DOHH2 (cell line): Measurements from ENCODE around the gene RAB29.

ENCODE experiments used
- EZH2phosphoT487 ChIP-seq: fragments of 200-600 bp; sonication (generic); IDR thresholded peaks from 2 replicates; pipeline ENCODE4 v1.6.1; 2017; ENCODE audit warnings: borderline replicate concordance, mild to moderate bottlenecking, antibody characterized with exemption, low read length, moderate library complexity, mixed read lengths
- TF ChIP-seq, protein P1 (sequence below): fragments of 200-600 bp; sonication (generic); IDR thresholded peaks from one replicate; pipeline ENCODE4 v1.5.1; 2014; ENCODE audit warnings: antibody characterized with exemption, mild to moderate bottlenecking, low read depth, low read length; ENCODE audit not compliant: poor library complexity, severe bottlenecking

DNA sequence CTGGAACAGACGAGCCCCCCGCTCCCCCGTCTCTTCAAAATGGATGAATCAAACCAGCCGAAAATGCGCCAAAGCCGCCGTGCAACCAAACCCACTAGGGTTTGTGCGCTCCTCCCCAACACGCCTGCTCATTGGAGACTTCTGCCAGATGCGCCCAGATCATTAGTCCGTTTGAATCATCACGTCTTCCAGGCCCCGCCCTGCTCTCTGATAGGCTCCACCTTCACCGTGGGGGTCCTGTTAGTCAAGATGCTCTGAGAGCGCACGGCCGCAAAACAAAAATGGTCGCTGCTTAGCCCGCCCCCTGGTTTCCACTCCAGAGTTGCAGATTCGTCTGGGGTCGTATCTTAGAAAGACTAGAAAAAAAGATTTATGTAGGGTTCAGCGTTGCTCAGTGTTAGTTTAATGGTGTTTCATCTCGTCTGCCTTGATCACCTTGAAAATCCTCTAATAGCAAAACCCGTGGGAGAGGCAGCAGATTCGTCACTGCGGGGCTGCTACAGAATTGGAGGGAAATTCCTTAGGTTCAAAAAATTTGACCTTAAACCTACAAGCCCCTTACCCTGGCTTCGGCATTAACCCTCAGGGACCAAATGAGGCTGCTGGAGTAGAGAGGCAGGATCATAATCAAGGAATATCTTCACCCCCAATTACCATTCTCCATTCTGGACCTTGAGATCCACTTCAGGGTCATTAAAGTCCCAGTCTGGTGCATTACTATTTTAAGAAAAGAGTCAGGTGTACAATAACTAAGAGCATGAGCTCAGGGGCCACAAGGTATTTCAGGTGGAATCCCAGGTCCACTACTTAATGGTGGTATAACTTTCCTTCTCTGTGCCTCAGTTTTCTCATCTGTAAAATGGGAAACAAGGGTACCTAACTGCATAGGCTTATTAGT lies 24.9 kb downstream of the RAB29 start, which contains the start of gene NUCKS1:
- TF ChIP-seq, protein P1, sequence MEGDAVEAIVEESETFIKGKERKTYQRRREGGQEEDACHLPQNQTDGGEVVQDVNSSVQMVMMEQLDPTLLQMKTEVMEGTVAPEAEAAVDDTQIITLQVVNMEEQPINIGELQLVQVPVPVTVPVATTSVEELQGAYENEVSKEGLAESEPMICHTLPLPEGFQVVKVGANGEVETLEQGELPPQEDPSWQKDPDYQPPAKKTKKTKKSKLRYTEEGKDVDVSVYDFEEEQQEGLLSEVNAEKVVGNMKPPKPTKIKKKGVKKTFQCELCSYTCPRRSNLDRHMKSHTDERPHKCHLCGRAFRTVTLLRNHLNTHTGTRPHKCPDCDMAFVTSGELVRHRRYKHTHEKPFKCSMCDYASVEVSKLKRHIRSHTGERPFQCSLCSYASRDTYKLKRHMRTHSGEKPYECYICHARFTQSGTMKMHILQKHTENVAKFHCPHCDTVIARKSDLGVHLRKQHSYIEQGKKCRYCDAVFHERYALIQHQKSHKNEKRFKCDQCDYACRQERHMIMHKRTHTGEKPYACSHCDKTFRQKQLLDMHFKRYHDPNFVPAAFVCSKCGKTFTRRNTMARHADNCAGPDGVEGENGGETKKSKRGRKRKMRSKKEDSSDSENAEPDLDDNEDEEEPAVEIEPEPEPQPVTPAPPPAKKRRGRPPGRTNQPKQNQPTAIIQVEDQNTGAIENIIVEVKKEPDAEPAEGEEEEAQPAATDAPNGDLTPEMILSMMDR, result no peak
- TF ChIP-seq EZH2phosphoT487, result no peak
